Right ventricle myocardium inferior (tissue), 1 donor: ENCODE results near the gene COPS8. TPM values are rescaled to one million over a fixed set of nuclear protein-coding genes. Genes with fewer than 3 reads are reported as not detected.
A peak's percentile ranks its signal among the peaks of the same experiment; 100 is the strongest.

Experiments
- ATAC-seq: fragments of 200-7000 bp; cut with Tn5 transposase; one replicate; pipeline ENCODE4 v1.9.1; 2020; ENCODE audit warnings: mild to moderate bottlenecking, moderate library complexity
- DNase-seq: peaks from one replicate; pipeline ENCODE4 v3.0.0; 2021; ENCODE audit errors: missing footprints
- intact Hi-C: fragments of 100-400 bp; cut with DNase I; formaldehyde crosslinking; loops from one replicate; pipeline ENCODE4 v1.11.0; 2022
- total RNA-seq: library from RNA; stranded (reverse); fragmentation: NEBNext Ultra II Directional; extraction: Animal tissue kit (Norgen Biotek cat#: 25700); gene quantifications from one replicate; pipeline ENCODE4 v1.2.1, GENCODE V29; 2021
- donor health status: DM: no; HTN: yes; CAD: no; lungs with severe emphysema.

COPS8 gene
- total RNA-seq, 1 donor from 2014 or later = 86.9 TPM

GRCh38 chr2:237061356-237061755, 24.3 kb upstream of the COPS8 start:
- intact Hi-C loops = loop anchor here (5.0 to 10.0 kb wide), 2 partner anchors 549 to 1287 kb away; no protein-coding TSS in a partner anchor
- ATAC-seq (no peak), DNase-seq (no peak)

GRCh38 chr2:237062585-237062984, 23.1 kb upstream of the COPS8 start:
- DNase-seq (no peak), ATAC-seq (no peak)
- intact Hi-C loops = loop anchor here (5.0 to 10.0 kb wide), 2 partner anchors 550 to 1288 kb away; no protein-coding TSS in a partner anchor

- intact Hi-C loops = loop anchor here (5.0 to 10.0 kb wide), 2 partner anchors 552 to 1290 kb away; no protein-coding TSS in a partner anchor
- no peak for DNase-seq
- peak; percentile 41 for ATAC-seq
Measured at GRCh38 chr2:237064203-237065070, 21.3 kb upstream of the COPS8 start.

DNA sequence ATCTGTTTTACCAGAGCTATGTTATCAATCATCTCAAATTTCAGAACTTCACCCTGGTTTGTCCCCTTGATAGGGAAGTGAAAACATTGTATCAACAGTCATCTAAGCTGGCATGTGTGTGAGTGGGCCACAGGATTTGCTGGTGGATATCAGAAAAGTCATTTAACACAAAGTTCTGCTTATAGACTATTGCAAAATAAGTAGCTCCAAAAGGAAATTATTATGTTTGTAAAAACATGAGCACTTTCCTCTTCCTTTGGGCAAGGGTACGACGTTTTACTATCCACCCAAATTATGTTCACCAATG, 20.7 kb upstream of the COPS8 start:
- DNase-seq (no peak), ATAC-seq (no peak)
- intact Hi-C loops = loop anchor here (10.0 kb wide), 1 partner anchor 1290 kb away; no protein-coding TSS in a partner anchor

DNA sequence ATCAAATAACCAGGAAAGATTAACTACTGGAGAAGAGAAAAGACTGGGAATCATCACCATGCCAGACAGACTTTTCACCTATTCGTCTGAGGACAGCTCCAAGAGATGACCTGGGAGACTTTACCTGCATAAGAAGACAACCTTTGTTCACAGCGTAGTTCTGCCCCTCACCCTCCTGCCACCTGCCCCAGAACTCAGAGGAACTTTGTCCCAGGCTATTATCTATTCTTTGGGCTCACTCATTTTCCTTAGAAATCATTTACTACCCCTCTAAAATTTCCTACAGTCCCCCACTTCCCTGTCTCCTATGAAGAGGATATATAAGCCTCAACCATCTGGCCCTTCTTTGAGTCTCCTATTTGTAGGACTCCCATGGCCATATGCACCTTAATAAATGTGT, 19.3 kb upstream of the COPS8 start:
- ATAC-seq (no peak), DNase-seq (no peak)
- intact Hi-C loops = loop anchor here (10.0 kb wide), 1 partner anchor 1292 kb away; no protein-coding TSS in a partner anchor

DNA sequence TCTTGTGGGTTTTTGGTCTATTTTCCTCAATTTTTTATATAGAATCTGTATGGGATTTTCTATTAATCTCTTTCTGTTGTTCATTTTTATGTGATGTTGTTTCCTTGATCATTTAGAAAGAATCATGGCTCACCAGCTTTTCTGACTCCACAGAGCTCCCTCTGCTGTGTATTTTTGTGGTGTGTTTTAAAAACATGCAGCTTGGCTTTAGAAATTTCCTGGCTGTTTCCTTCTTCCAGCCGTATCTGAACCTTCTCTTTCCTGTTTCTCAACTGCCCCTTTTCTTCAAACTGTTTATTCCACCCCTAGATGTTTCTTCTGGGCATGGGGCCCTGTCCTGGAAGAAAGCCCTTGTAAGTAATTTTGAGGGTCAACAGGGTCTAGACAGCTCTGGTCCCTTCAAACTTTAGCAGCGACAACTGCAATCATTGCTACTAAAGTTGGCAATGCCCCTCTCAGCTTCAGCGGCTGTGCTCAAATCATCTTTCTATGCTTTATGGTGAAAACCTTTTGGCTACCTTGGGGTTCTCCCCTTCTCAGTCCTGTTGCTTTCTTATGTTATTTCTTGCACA, 17.6 kb upstream of the COPS8 start:
- no peak for DNase-seq
- no peak for ATAC-seq
- intact Hi-C loops = loop anchor here (10.0 kb wide), 1 partner anchor 1293 kb away; no protein-coding TSS in a partner anchor

DNA sequence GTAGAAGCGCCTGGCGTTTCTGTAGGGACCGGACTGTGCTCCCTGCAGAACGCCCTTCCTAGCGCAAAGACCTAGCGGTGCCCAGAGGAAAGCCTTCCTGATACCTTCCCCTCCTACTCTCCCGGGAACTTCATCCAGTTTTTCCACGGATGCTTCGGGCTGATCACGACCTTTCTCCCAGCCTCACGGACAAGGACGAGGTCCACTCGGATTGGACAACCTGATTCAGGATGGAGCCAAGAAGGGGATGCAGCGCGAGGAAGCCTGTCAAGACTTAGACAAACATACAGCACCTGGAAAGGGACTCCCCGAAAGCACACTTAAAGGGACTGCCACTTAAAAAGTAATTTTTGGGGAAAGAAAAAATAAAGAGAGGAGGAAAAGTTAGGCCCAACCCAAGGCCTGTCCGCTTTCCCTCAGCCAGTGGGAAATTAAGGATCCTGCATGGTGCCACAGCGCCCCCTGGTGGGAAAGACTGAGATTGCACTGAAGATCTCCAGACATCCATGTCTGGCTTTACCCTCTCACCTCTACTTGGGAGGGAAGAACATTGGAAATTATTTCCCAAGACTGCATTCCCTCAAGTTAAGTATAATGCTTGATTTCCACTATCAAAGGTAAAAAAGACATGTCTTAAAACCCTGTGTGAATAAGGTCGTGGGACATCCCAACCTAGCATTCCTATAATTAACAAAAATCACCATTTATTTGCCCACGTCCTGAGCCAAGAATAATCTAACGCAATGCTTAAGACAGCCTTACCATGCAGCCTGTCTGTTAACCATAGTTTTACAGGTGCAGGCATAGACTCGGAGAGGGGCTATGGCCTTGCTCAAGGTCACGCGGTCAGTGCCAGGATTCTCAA, 13.4 kb upstream of the COPS8 start:
- ATAC-seq (peak; percentile 60), DNase-seq (peak; percentile 86)
- intact Hi-C loops = no loop called here

- ATAC-seq (peak; percentile 61), DNase-seq (no peak)
- intact Hi-C loops = no loop called here
Measured at GRCh38 chr2:237073552-237073951, 12.1 kb upstream of the COPS8 start.

DNA sequence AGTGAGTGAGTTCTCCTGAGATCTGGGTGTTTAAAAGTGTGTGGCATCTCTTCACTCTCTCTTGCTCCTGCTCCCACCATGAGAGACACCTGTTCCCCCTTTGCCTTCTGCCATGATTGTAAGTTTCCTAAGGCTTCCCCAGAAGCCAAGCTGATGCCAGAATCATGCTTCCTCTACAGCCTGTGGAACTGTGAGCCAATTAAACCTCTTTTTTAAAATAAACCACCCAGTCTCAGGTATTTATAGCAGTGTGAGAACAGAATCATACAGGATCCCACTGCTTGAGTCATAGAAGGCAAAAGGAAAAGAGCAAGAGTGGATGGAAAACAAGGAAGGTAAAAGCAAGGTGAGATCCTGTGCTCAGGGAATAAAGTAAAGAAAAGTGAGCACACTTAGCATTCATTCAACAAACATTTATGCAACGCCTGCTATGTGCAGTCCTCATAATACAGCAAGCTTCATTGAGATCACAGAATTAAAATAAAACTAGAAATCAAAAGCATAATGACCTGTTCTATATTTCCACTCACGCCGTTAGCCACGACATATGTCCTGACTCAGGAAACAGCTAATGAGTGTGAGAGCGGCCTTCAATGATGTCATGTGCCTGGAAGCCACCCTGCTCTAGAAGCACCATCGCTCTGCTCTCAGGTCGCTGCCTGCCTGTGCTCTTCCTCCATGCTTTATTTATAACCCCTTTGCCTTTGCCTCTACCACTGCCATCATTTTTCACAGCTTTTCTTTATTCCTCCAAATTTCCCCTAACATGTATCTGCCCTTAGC, 11.3 kb upstream of the COPS8 start:
- no peak for DNase-seq
- ATAC-seq = no peak
- intact Hi-C loops = no loop called here

DNA sequence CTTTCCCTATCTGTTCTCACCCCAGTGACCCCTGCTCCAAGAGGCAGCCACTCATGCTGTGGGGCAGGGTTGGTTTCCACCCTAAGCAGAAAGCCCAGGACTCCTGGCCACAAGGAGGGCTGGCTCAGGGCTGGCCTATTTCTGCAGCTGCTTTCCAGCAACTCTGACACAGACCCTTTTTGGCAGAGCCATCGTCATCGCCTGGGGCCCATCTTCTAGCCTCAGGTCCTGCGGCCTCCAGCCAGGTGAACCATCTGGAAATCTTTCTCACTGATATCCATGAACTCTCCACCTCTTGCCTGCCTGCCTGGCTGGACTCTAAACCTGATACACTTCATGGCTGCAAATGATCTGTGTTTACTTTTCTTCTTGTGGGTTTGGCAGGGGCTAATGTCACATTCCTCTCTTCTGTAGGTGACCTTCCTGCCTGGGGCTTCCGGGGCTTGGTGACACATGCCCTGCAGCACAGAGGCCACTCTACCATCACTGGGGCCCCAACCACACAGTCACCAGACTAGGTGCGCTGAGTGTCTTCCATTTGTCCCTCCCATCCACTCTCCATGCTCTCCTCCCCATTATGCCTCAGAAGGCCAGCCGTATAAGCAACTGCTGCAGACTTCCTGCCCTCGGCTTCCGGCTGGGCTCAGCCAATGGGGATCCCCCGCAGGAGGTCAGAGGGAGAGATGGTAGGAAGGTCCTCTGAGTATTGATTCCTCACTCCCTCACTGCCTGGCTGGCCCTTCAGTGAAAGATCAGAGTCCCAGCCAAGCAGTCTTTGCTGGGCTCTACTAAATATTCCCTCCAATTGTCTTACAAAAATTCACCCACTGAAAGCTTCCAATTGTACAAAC, 9.7 kb upstream of the COPS8 start:
- DNase-seq = no peak
- ATAC-seq = no peak
- intact Hi-C loops = no loop called here

DNA sequence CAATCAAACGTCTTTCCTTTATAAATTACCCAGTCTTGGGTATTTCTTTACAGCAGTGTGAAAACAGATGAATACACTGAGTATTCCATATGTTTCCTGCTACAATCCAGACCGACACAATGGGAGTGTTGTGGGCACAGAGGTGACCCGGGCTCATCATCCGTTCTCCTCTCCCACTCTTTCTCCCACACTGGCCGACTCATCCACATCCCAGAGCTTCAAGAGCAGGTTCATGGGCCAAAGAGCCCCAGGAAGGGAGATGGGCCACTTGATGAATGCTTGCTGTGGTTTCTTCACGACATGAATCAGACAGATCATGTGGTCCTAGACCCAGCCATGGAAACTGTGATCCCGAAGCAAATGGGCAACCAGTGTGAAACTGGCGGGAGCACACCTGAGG, 4.1 kb upstream of the COPS8 start:
- ATAC-seq (no peak), DNase-seq (no peak)
- intact Hi-C loops = no loop called here

GRCh38 chr2:237083026-237083425, 2.7 kb upstream of the COPS8 start:
- DNase-seq (no peak), ATAC-seq (no peak)
- intact Hi-C loops = no loop called here

GRCh38 chr2:237084444-237084843, 1.2 kb upstream of the COPS8 start:
- intact Hi-C loops = no loop called here
- DNase-seq (no peak), ATAC-seq (no peak)

GRCh38 chr2:237090906-237091305, 5.2 kb downstream of the COPS8 start:
- intact Hi-C loops = loop anchor here (5.0 to 10.0 kb wide), 2 partner anchors 386 to 484 kb away; no protein-coding TSS in a partner anchor
- ATAC-seq (no peak), DNase-seq (no peak)

- intact Hi-C loops = loop anchor here (5.0 to 10.0 kb wide), 2 partner anchors 385 to 483 kb away; no protein-coding TSS in a partner anchor
- peak; percentile 74 for ATAC-seq
- DNase-seq = no peak
Measured at GRCh38 chr2:237091779-237092436, 6.2 kb downstream of the COPS8 start.

DNA sequence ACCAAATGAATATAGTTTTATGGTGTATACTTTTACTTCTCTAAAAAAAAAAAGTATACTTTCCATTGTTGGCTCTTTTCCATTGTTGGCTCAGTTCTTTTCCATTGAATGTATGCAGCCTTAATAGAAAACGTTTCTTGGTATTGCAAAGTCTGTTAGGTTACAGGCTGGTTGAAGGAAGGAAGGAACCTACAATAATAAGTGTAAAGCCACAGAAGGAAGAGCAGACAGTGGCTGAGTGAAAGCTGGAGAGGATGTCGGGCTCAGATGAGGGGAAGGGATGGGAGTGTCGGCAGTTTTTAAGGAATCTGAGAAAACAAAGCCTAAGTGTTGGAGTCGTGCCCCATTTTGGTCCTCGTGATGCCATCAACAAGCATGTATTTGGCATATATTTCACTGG, 6.8 kb downstream of the COPS8 start:
- ATAC-seq (no peak), DNase-seq (no peak)
- intact Hi-C loops = loop anchor here (5.0 to 10.0 kb wide), 2 partner anchors 385 to 482 kb away; no protein-coding TSS in a partner anchor
